ENCODE measurements around the gene FBXW12. TPM values are rescaled to one million over a fixed set of nuclear protein-coding genes. Genes with fewer than 3 reads are reported as not detected.

Gene FBXW12
- total RNA-seq, 1 donor from 2014 or later, result 0.52 TPM

GRCh38 chr3:48440590-48440958 lies 68.6 kb downstream of the FBXW12 start:
- Histone ChIP-seq H3K27me3 (ENCODE audit: control insufficient read depth in 3 of 3, insufficient read depth in 3 of 3, low read length in 3 of 3) (no peaks in the 10 kb centered on the region), H3K27ac (ENCODE audit: low read depth, low read length) (peak overlapping the region; percentile 87), H3K4me1 (ENCODE audit: control insufficient read depth in 3 of 3, insufficient read depth in 3 of 3, low read length in 3 of 3) (peaks cover 20 to 27% (median 23%) of the 10 kb centered on the region in 3 donors), H3K9me3 (ENCODE audit: control insufficient read depth in 3 of 3, low read length in 3 of 3) (no peaks in the 10 kb centered on the region), H3K36me3 (ENCODE audit: control insufficient read depth in 3 of 3, insufficient read depth in 3 of 3, low read length in 3 of 3) (peaks cover 16 to 25% (median 18%) of the 10 kb centered on the region in 3 donors), H3K9ac (ENCODE audit: low read depth in 1 of 3, low read length in 3 of 3) (peak overlapping the region; percentile 82 to 94 (median 84)), H3K4me3 (ENCODE audit: low read length in 3 of 3) (peak overlapping the region; percentile 92 to 100 (median 99))

GRCh38 chr3:48441940-48442339 lies 69.9 kb downstream of the FBXW12 start:
- Histone ChIP-seq H3K36me3 (ENCODE audit: control insufficient read depth in 3 of 3, insufficient read depth in 3 of 3, low read length in 3 of 3) (peaks cover 16 to 25% (median 18%) of the 10 kb centered on the region in 3 donors), H3K9ac (ENCODE audit: low read depth in 1 of 3, low read length in 3 of 3) (no peak overlapping the region), H3K4me1 (ENCODE audit: control insufficient read depth in 3 of 3, insufficient read depth in 3 of 3, low read length in 3 of 3) (peaks cover 29 to 37% (median 29%) of the 10 kb centered on the region in 3 donors), H3K27me3 (ENCODE audit: control insufficient read depth in 3 of 3, insufficient read depth in 3 of 3, low read length in 3 of 3) (no peaks in the 10 kb centered on the region), H3K27ac (ENCODE audit: low read depth, low read length) (no peak overlapping the region), H3K4me3 (ENCODE audit: low read length in 3 of 3) (no peak overlapping the region), H3K9me3 (ENCODE audit: control insufficient read depth in 3 of 3, low read length in 3 of 3) (no peaks in the 10 kb centered on the region)

Small RNA genes lying within 50 kb of the gene (small RNA-seq; reads per million reads assigned to genes)
- gene RN7SL321P, result not detected

Other genes with a start within 250 kb of the FBXW12 start
- gene CDC25A, start 183.8 kb upstream of the FBXW12 start, total RNA-seq, result 3.7 TPM
- gene CAMP, start 148.7 kb upstream of the FBXW12 start, total RNA-seq, result not detected
- 4.7 TPM for gene ZNF589, start 131.1 kb upstream of the FBXW12 start, total RNA-seq
- gene NME6, start 70.9 kb upstream of the FBXW12 start, total RNA-seq, result 18.8 TPM
- gene SPINK8, start 38.6 kb upstream of the FBXW12 start, total RNA-seq, result not detected
- 11.5 TPM for gene PLXNB1, start 57.9 kb downstream of the FBXW12 start, total RNA-seq
- gene CCDC51, start 67.9 kb downstream of the FBXW12 start, total RNA-seq, result 9.9 TPM
- 157 TPM for gene TMA7, start 68.0 kb downstream of the FBXW12 start, total RNA-seq
- gene ATRIP, start 74.5 kb downstream of the FBXW12 start, total RNA-seq, result 4.7 TPM
- gene SHISA5, start 132.0 kb downstream of the FBXW12 start, total RNA-seq, result 32.4 TPM
- 8.4 TPM for gene PFKFB4, start 184.6 kb downstream of the FBXW12 start, total RNA-seq
- gene UCN2, start 191.6 kb downstream of the FBXW12 start, total RNA-seq, result not detected
- 2.1 TPM for gene COL7A1, start 223.1 kb downstream of the FBXW12 start, total RNA-seq
- 182 TPM for gene UQCRC1, start 237.4 kb downstream of the FBXW12 start, total RNA-seq
- not detected for gene TMEM89, start 249.6 kb downstream of the FBXW12 start, total RNA-seq